PC-9 (cell line): Measurements from ENCODE around the gene CELSR2. TPM values are rescaled to one million over a fixed set of nuclear protein-coding genes. Genes with fewer than 3 reads are reported as not detected.

Experiments
- BruUV-seq: library from RNA; stranded (reverse); fragments of 400-500 nt; replicated peaks from 2 replicates; lab custom pipeline; 2021; lab: Mats Ljungman, UMichigan
- CTCF ChIA-PET: fragments of 300-600 bp; sonication (Branson Sonifier 250); formaldehyde crosslinking; loops from one replicate; lab custom pipeline; 2022; ENCODE audit warnings: antibody characterized with exemption; lab: Charles Lee
- POLR2A ChIA-PET: fragments of 300-600 bp; sonication (Branson Sonifier 250); formaldehyde crosslinking; loops from one replicate; lab custom pipeline; 2022; ENCODE audit warnings: antibody characterized with exemption; ENCODE audit not compliant: unreplicated experiment; lab: Charles Lee
- DNase-seq, 2 experiments: peaks; one replicate each; pipeline versions ENCODE4 v3.0.0 to v3.0.0-alpha.2; 2015 to 2022; ENCODE audit warnings: mixed read lengths in 1 of 2
- H2AFZ ChIP-seq: fragments of 200-600 bp; sonication (generic); 2 replicates; pipeline ENCODE4 v1.8.1; 2017; ENCODE audit warnings: antibody characterized with exemption
- H3F3A ChIP-seq: fragments of 200-600 bp; sonication (generic); 2 replicates; pipeline ENCODE4 v1.8.1; 2017; ENCODE audit warnings: antibody characterized with exemption, mild to moderate bottlenecking, low read depth; ENCODE audit not compliant: insufficient read depth
- H3K27ac ChIP-seq: fragments of 200-600 bp; sonication (generic); 2 replicates; pipeline ENCODE4 v1.6.1; 2016; ENCODE audit warnings: mixed run types
- H3K27me3 ChIP-seq: fragments of 200-600 bp; sonication (generic); 2 replicates; pipeline ENCODE4 v1.6.1; 2016; ENCODE audit warnings: low read depth, mixed run types; ENCODE audit not compliant: insufficient read depth
- H3K36me3 ChIP-seq: fragments of 200-600 bp; sonication (generic); 2 replicates; pipeline ENCODE4 v1.6.1; 2016; ENCODE audit warnings: low read depth, mixed run types
- H3K4me1 ChIP-seq: fragments of 200-600 bp; sonication (generic); replicated peaks from 2 replicates; pipeline ENCODE4 v1.6.1; 2016; ENCODE audit warnings: mixed run types; ENCODE audit not compliant: insufficient read depth
- H3K4me2 ChIP-seq: fragments of 200-600 bp; sonication (generic); 2 replicates; pipeline ENCODE4 v1.6.1; 2017; ENCODE audit warnings: mixed run types
- H3K4me3 ChIP-seq: fragments of 200-600 bp; sonication (generic); 2 replicates; pipeline ENCODE4 v1.6.1; 2016; ENCODE audit warnings: mixed run types
- H3K79me2 ChIP-seq: fragments of 200-600 bp; sonication (generic); 2 replicates; pipeline ENCODE4 v1.6.1; 2017; ENCODE audit warnings: low read depth, mixed run types
- H3K9me2 ChIP-seq: fragments of 200-600 bp; sonication (generic); 2 replicates; pipeline ENCODE4 v1.8.1; 2017; ENCODE audit warnings: mild to moderate bottlenecking; ENCODE audit not compliant: insufficient read depth
- H3K9me3 ChIP-seq: fragments of 200-600 bp; sonication (generic); 2 replicates; pipeline ENCODE4 v1.8.1; 2016; ENCODE audit warnings: low read depth; ENCODE audit not compliant: insufficient read depth
- H4K20me1 ChIP-seq: fragments of 200-600 bp; sonication (generic); 2 replicates; pipeline ENCODE4 v1.8.1; 2017; ENCODE audit not compliant: insufficient read depth
- EZH2 ChIP-seq: fragments of 200-600 bp; sonication (generic); IDR thresholded peaks from 2 replicates; pipeline ENCODE4 v1.8.0; 2017; ENCODE audit warnings: antibody characterized with exemption, low read depth
- intact Hi-C: fragments of 100-400 bp; cut with micrococcal nuclease; formaldehyde crosslinking; loops from one replicate; pipeline ENCODE4 v1.10.0; 2022; ENCODE audit not compliant: unreplicated experiment
- total RNA-seq: library from RNA; stranded (reverse); gene quantifications from 2 replicates; pipeline ENCODE4 v1.2.3, GENCODE V29; 2021
- TF ChIP-seq, protein P1 (sequence below): fragments of 200-600 bp; sonication (generic); conservative IDR thresholded peaks from 2 replicates; pipeline ENCODE4 v1.6.1; 2017; ENCODE audit warnings: mixed run types, antibody characterized with exemption, mild to moderate bottlenecking, moderate library complexity

CELSR2 gene
- total RNA-seq, 1 experiment from 2014 or later, result 19.5 TPM

- Histone ChIP-seq H3K4me3 (peak overlapping the region; percentile 49), H3K36me3 (no peaks in the 10 kb centered on the region), H4K20me1 (no peaks in the 10 kb centered on the region), H3K9me2 (no peaks in the 10 kb centered on the region), H2AFZ (no peak overlapping the region), H3K79me2 (peaks cover 23% of the 10 kb centered on the region), H3K27me3 (no peaks in the 10 kb centered on the region), H3F3A (peaks cover 48% of the 10 kb centered on the region), H3K27ac (peak overlapping the region; percentile 78), H3K4me2 (peak overlapping the region; percentile 80), H3K9me3 (no peaks in the 10 kb centered on the region), H3K4me1 (peaks cover 57% of the 10 kb centered on the region)
- ChIA-PET POLR2A (interaction anchor here (0.8 to 1.0 kb wide), 2 partner anchors 19 to 24 kb away, joined by 3 to 7 read pairs; no protein-coding TSS in a partner anchor), CTCF (interaction anchor here (0.7 to 0.9 kb wide), 2 partner anchors 124 to 126 kb away, joined by 3 read pairs; partner anchors contain the start of gene SORT1)
- no peak for DNase-seq
- BruUV-seq, result no TSS peak
- no peak for TF ChIP-seq EZH2
- TF ChIP-seq, protein P1, sequence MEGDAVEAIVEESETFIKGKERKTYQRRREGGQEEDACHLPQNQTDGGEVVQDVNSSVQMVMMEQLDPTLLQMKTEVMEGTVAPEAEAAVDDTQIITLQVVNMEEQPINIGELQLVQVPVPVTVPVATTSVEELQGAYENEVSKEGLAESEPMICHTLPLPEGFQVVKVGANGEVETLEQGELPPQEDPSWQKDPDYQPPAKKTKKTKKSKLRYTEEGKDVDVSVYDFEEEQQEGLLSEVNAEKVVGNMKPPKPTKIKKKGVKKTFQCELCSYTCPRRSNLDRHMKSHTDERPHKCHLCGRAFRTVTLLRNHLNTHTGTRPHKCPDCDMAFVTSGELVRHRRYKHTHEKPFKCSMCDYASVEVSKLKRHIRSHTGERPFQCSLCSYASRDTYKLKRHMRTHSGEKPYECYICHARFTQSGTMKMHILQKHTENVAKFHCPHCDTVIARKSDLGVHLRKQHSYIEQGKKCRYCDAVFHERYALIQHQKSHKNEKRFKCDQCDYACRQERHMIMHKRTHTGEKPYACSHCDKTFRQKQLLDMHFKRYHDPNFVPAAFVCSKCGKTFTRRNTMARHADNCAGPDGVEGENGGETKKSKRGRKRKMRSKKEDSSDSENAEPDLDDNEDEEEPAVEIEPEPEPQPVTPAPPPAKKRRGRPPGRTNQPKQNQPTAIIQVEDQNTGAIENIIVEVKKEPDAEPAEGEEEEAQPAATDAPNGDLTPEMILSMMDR, result no peak
- intact Hi-C loops, result loop anchor here (1.0 kb wide), 1 partner anchor 10 kb away; no protein-coding TSS in a partner anchor
Measured at GRCh38 chr1:109273570-109274288, 24.4 kb downstream of the CELSR2 start.

GRCh38 chr1:109274533-109275476, 25.5 kb downstream of the CELSR2 start:
- H4K20me1 ChIP-seq, result no peaks in the 10 kb centered on the region
- ChIA-PET CTCF (interaction anchor here (0.7 kb wide), 1 partner anchor 209 kb away, joined by 5 read pairs; the partner anchor contains the start of gene ATXN7L2), POLR2A (no interaction called here)
- H3K4me2 ChIP-seq, result peak overlapping the region; percentile 80
- peaks cover 57% of the 10 kb centered on the region for H3K4me1 ChIP-seq
- H3K36me3 ChIP-seq, result no peaks in the 10 kb centered on the region
- peak overlapping the region; percentile 54; the same call in 1 of the 2 replicates for H2AFZ ChIP-seq
- intact Hi-C loops, result loop anchor here (1.0 kb wide), 2 partner anchors 12 to 123 kb away; no protein-coding TSS in a partner anchor
- peak; percentile 88 to 99 for DNase-seq
- H3K27me3 ChIP-seq, result no peaks in the 10 kb centered on the region
- no peaks in the 10 kb centered on the region for H3K9me2 ChIP-seq
- BruUV-seq, result no TSS peak
- peak overlapping the region; percentile 49 for H3K4me3 ChIP-seq
- peaks cover 50% of the 10 kb centered on the region for H3F3A ChIP-seq
- no peak for TF ChIP-seq EZH2
- TF ChIP-seq, protein P1, result no peak
- no peaks in the 10 kb centered on the region for H3K9me3 ChIP-seq
- H3K79me2 ChIP-seq, result peaks cover 28% of the 10 kb centered on the region
- H3K27ac ChIP-seq, result peak overlapping the region; percentile 78
